ENCODE measurements around the gene ITCH.

Gene ITCH

DNA sequence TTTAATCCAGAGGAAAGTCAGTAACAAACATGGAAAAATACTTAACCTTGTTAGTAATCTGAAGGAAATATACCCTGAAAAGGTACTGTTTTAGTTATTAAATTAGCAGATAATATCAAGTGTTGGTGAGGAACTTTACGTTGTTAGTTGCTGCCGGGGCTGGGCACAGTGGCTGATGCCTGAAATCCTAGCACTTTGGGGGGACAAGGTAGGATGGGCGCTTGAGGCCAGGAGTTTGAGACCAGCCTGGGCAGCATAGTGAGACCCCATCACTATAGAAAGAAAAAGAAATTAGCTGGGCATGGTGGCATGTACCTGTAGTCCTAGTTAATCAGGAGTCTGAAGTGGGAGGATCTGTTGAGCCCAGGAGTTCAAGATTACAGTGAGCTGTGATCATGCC lies 80.5 kb downstream of the ITCH start:
- Histone ChIP-seq H3K9me3 (ENCODE audit: low read depth, low read length) (no peaks in the 10 kb centered on the region), H3K27ac (no peak overlapping the region), H3K4me3 (no peak overlapping the region), H3K36me3 (ENCODE audit: insufficient read depth, low read length) (peaks cover 89% of the 10 kb centered on the region), H3K9ac (ENCODE audit: insufficient read length) (no peak overlapping the region)
- DNase-seq (ENCODE audit: low read depth, low spot score), result no peak
- TF ChIP-seq POLR2AphosphoS5 (IDR thresholded peaks at IDR 0.05; ENCODE audit: borderline replicate concordance, low read depth, low read length) (no peak), EZH2 (IDR thresholded peaks at IDR 0.05) (no peak), FOXP2 (optimal IDR thresholded peaks at IDR 0.05; ENCODE audit: control extremely low read depth, extremely low read length, insufficient read depth) (no peak)

DNA sequence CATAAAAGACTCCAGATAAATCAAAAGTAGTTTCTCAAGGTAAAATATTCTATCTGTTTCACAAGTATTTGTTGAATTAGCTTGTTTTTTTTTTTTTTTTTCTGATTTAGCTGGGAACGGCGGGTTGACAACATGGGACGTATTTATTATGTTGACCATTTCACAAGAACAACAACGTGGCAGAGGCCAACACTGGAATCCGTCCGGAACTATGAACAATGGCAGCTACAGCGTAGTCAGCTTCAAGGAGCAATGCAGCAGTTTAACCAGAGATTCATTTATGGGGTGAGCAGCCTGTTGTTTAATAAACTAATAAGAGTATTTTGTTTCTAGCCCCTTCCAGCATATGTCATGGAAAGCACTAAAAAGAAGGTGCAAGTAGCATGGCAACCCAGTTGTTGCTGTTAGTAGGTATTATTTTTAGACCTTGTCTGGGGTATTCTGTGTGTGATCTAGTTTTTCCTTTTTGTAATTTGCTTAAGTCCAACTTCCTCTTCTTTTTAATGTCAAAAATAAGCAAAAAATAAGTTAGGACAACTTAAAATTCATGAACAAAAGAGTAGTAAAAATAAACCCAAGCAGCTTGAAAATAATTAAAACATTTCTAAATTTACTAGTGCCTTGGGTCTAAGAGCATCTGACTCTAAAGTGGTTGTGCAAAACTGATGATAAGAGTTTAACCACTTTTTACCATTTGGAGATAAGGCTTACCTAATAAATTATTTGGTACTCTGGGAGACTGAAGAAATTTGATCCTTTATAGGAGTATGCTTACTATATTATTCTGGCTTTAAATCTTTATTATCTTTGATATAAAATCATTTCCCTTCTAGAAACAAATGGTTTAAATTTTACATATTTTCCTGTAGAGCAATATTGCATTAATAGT lies 82.3 kb downstream of the ITCH start:
- Histone ChIP-seq H3K27ac (0 out of 2 replicates have a peak overlapping the region, but pooled peaks have one; percentile 49), H3K4me3 (no peak overlapping the region), H3K9me3 (ENCODE audit: low read depth, low read length) (no peaks in the 10 kb centered on the region), H3K9ac (ENCODE audit: insufficient read length) (no peak overlapping the region), H3K36me3 (ENCODE audit: insufficient read depth, low read length) (peaks cover 87% of the 10 kb centered on the region)
- TF ChIP-seq FOXP2 (optimal IDR thresholded peaks at IDR 0.05; ENCODE audit: control extremely low read depth, extremely low read length, insufficient read depth), result no peak
- TF ChIP-seq EZH2 (IDR thresholded peaks at IDR 0.05), result no peak
- no peak for TF ChIP-seq POLR2AphosphoS5 (IDR thresholded peaks at IDR 0.05; ENCODE audit: borderline replicate concordance, low read depth, low read length)
- DNase-seq (ENCODE audit: low read depth, low spot score), result no peak

- Histone ChIP-seq H3K9ac (ENCODE audit: insufficient read length) (no peak overlapping the region), H3K4me3 (no peak overlapping the region), H3K27ac (peak overlapping the region; percentile 20; the same call in 1 of the 2 replicates), H3K9me3 (ENCODE audit: low read depth, low read length) (no peaks in the 10 kb centered on the region), H3K36me3 (ENCODE audit: insufficient read depth, low read length) (peaks cover 77% of the 10 kb centered on the region)
- DNase-seq (ENCODE audit: low read depth, low spot score), result no peak
- TF ChIP-seq POLR2AphosphoS5 (IDR thresholded peaks at IDR 0.05; ENCODE audit: borderline replicate concordance, low read depth, low read length), result no peak
- TF ChIP-seq EZH2 (IDR thresholded peaks at IDR 0.05), result no peak
- no peak for TF ChIP-seq FOXP2 (optimal IDR thresholded peaks at IDR 0.05; ENCODE audit: control extremely low read depth, extremely low read length, insufficient read depth)
Measured at GRCh38 chr20:34448517-34448916, 85.4 kb downstream of the ITCH start.

DNA sequence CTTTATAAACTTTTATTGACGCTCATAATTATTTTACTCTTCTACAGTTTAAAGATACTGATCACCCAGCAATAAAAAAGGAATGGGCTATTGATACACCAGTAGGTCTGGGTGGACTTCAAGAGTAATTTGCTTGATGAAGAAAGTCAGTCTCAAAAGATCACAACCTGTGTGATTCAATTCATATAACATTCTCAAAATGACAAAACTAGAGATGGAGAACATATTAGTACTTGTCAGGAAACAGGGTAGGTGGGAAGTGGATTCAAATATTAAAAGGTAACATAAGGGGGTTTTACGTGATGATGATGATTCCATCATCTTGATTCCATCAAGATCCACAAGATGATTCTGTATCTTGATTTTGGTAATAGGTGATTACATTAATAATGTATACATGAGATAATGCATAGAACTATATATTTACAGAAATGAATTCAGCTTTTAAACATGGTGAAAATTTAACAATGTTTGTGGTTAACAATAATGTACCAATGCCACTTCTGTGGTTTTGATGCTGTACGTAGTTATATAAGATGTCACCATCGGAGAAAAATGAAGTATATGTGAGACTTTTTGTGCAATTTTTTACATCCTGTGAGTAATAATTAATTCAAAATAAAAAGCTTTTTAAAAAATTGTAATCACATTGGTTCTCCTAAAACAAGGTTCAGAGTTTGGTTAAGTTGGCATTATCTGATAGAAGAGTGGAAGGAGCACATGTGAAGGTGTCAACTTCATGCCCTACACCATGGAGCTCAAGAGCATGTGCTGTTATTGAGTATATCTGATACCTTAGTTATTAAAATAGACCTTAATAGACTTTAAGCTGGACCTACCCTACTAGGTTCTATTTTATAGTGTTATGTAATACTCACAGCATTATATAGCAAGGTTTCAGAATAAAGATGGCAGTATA lies 86.9 kb downstream of the ITCH start:
- no peak for DNase-seq (ENCODE audit: low read depth, low spot score)
- Histone ChIP-seq H3K9ac (ENCODE audit: insufficient read length) (no peak overlapping the region), H3K36me3 (ENCODE audit: insufficient read depth, low read length) (peaks cover 65% of the 10 kb centered on the region), H3K27ac (0 out of 2 replicates have a peak overlapping the region, but pooled peaks have one; percentile 11), H3K4me3 (no peak overlapping the region), H3K9me3 (ENCODE audit: low read depth, low read length) (no peaks in the 10 kb centered on the region)
- no peak for TF ChIP-seq POLR2AphosphoS5 (IDR thresholded peaks at IDR 0.05; ENCODE audit: borderline replicate concordance, low read depth, low read length)
- no peak for TF ChIP-seq EZH2 (IDR thresholded peaks at IDR 0.05)
- TF ChIP-seq FOXP2 (optimal IDR thresholded peaks at IDR 0.05; ENCODE audit: control extremely low read depth, extremely low read length, insufficient read depth), result no peak

GRCh38 chr20:34452281-34452982 lies 89.4 kb downstream of the ITCH start:
- DNase-seq (ENCODE audit: low read depth, low spot score), result peak; percentile 14
- Histone ChIP-seq H3K9me3 (ENCODE audit: low read depth, low read length) (no peaks in the 10 kb centered on the region), H3K36me3 (ENCODE audit: insufficient read depth, low read length) (peaks cover 56% of the 10 kb centered on the region), H3K27ac (peak overlapping the region; percentile 65), H3K9ac (ENCODE audit: insufficient read length) (no peak overlapping the region), H3K4me3 (peak overlapping the region; percentile 1; the same call in 1 of the 2 replicates)
- TF ChIP-seq POLR2AphosphoS5 (IDR thresholded peaks at IDR 0.05; ENCODE audit: borderline replicate concordance, low read depth, low read length) (no peak), FOXP2 (optimal IDR thresholded peaks at IDR 0.05; ENCODE audit: control extremely low read depth, extremely low read length, insufficient read depth) (no peak), EZH2 (IDR thresholded peaks at IDR 0.05) (no peak)

GRCh38 chr20:34458631-34459030 lies 95.6 kb downstream of the ITCH start:
- no peak overlapping the region for H3K9ac ChIP-seq (ENCODE audit: insufficient read length)
- TF ChIP-seq POLR2AphosphoS5 (IDR thresholded peaks at IDR 0.05; ENCODE audit: borderline replicate concordance, low read depth, low read length) (no peak), EZH2 (IDR thresholded peaks at IDR 0.05) (no peak), FOXP2 (optimal IDR thresholded peaks at IDR 0.05; ENCODE audit: control extremely low read depth, extremely low read length, insufficient read depth) (no peak)
- peaks cover 62% of the 10 kb centered on the region for H3K36me3 ChIP-seq (ENCODE audit: insufficient read depth, low read length)
- no peak for DNase-seq (ENCODE audit: low read depth, low spot score)
- H3K27ac ChIP-seq, result no peak overlapping the region
- H3K4me3 ChIP-seq, result no peak overlapping the region
- no peaks in the 10 kb centered on the region for H3K9me3 ChIP-seq (ENCODE audit: low read depth, low read length)

DNA sequence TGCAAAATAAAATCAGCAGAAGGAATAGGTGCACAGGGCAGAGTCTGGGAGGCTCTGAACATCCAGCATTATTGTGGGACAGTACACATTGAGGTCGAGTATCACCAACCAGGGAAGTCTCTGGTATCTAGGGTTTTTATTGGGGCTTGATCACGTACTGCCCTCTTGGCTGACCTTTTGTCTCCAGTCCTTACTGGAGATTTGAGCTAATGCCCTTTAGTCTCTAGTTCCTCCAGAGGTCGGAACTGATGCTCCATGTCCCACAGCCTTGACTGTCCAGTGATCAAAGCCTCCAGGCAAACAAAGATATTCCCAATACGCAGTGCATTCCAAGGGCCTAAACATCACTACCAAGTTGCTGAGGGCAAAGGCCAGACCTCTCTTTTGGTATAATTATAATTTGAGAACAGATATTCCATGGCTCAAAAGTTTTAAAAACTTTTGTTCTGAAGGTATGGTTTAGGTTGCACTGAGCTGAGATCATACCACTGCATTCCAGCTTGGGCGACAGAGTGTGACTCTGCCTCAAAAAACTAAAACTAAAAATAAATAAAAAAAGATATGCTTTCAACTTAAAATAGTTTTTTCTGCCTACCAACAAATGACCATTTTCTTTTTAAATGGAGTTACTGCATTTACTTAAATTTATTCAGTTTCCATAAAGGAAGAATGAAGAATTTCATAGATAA lies 96.3 kb downstream of the ITCH start:
- Histone ChIP-seq H3K9me3 (ENCODE audit: low read depth, low read length) (no peaks in the 10 kb centered on the region), H3K9ac (ENCODE audit: insufficient read length) (no peak overlapping the region), H3K4me3 (no peak overlapping the region), H3K36me3 (ENCODE audit: insufficient read depth, low read length) (peaks cover 62% of the 10 kb centered on the region), H3K27ac (no peak overlapping the region)
- no peak for TF ChIP-seq FOXP2 (optimal IDR thresholded peaks at IDR 0.05; ENCODE audit: control extremely low read depth, extremely low read length, insufficient read depth)
- no peak for TF ChIP-seq POLR2AphosphoS5 (IDR thresholded peaks at IDR 0.05; ENCODE audit: borderline replicate concordance, low read depth, low read length)
- TF ChIP-seq EZH2 (IDR thresholded peaks at IDR 0.05), result no peak
- no peak for DNase-seq (ENCODE audit: low read depth, low spot score)

Measured in SK-N-MC (cell line).